Urothelium cell line (cell line): ENCODE results near the gene NECTIN4.
"Not testable (repeated sequence)": the region's sequence is repeated elsewhere in the genome, so short reads cannot be mapped to it uniquely, and the experiment has no call there.

Experiments used
- DNase-seq: peaks from one replicate; pipeline ENCODE4 v3.0.0; 2011; ENCODE audit warnings: low spot score, mixed read lengths
- FAIRE-seq: peaks from 2 replicates; lab custom pipeline; 2011; peaks lifted over from hg19 to GRCh38; lab: Jason Lieb, UNC

NECTIN4 gene

DNA sequence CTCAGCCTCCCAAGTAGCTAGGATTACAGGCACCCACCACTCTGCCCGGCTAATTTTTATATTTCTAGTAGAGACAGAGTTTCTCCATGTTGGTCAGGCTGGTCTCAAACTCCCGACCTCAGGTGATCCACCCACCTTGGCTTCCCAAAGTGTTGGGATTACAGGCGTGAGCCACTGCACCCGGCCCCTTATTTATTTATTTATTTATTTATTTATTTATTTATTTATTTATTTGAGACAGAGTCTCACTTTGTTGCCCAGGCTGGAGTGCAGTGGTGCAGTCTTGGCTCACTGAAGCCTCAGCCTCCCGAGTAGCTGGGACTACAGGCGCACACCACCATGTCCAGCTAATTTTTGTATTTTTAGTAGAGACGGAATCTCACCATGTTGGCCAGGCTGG lies 23.7 kb downstream of the NECTIN4 start:
- DNase-seq, FAIRE-seq: not testable (repeated sequence)

- DNase-seq, FAIRE-seq: not testable (repeated sequence)
Observed at GRCh38 chr1:161063936-161064335, 25.4 kb downstream of the NECTIN4 start.

- FAIRE-seq: no peak
- no peak for DNase-seq
Observed at GRCh38 chr1:161061419-161061818, 27.9 kb downstream of the NECTIN4 start.

GRCh38 chr1:161059293-161059692 lies 30.1 kb downstream of the NECTIN4 start:
- no peak for FAIRE-seq

DNA sequence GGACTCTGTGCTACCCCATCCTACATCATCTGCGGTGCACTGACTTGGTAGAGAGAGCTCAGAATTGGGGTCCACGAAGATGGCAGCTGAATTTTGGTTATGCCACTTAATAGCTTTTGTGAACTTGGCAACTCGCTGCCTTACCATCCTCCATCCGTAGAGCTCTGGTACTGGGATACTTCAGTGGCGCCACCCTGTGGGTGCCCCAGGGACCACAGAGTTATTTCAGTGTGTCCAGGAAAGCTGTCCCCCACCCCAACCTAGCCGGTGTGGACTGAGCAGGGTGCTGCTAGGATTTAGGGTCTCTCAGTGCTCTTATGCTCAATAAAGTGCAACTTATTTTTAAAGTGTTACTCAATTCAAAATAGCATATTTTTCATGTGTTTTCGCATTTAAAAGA lies 34.6 kb downstream of the NECTIN4 start:
- FAIRE-seq: no peak
- no peak for DNase-seq

More at GRCh38 chr1:161059293-161059692, 30.1 kb downstream of the NECTIN4 start:
- DNase-seq: no peak

DNA sequence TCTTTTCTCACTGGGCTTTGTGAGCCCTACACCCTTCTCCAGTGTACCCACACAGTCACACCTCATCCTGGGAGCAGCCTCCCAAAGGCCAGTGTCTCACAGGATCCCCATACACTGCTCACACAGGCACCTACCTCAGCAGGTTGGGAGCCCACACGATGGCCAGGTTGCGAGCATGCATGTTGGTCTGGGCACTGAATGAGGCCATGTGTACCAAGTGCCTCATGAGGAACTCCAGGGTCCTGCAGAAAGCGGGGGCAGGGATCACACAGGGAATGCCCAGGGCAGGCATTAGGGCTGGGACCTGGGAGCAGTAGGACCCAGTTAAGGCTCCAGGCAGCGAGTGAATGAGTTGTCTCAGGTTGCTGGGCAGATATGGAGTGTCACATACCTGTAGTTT lies 35.1 kb downstream of the NECTIN4 start:
- FAIRE-seq (no peak), DNase-seq (no peak)

- FAIRE-seq (no peak), DNase-seq (no peak)
Observed at GRCh38 chr1:161052899-161053298, 36.5 kb downstream of the NECTIN4 start.

DNA sequence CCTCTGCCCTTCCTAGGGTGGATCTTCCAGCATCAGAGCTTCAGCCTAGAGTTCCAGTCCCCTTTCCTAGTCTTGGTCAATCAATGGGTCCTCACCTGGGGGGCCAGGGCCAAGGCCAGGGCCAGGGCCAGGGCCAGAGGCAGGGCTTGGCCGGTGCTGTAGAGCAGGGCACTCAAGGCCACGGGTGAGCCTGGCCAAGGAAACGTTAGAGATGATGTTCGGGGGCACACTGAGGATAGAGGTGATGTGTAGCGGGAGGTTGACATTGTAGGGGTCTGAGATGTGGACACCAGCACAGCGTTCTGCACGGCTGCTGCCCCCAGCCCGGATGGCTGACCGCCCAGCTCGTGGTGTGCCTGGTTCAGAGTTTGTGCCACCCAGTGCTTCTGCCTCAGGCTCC lies 38.1 kb downstream of the NECTIN4 start:
- no peak for FAIRE-seq

DNA sequence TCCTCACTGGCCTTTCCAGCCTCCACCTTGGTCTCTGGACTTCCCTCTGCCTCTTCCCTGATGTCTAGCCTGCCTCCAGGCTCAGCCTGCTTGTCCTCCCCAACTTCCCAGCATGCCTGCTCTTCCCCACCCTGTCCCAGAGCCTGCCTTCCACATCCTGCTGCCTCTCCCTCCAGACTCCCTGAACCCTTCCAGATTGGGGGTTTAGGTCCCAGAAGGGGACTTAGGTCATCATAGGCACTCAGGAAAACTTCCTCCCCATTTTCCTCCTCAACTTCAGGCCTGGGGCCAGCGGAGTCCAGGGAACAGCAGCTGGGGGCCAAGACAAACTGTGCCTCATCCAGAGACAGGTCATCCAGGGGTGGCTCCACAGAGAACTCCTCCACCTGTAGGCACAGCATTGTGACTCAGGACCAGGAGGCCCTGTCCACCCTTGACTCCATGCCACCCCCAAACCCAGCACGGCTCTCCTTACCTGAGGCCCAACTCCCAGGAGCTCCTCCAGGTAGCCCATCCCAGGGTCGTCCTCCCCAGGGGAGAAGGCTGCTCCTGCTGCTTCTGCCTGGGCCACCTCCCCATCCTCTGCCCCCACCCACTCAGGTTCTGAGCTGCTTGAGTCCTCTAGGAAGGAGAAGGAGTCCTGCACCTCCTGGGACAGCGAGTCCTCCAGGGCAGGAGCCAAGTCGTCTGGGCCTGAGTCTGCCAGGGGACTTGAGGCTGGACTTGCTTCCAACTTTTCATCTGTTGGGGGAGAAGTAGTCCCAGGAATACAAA lies 40.2 kb downstream of the NECTIN4 start:
- no peak for DNase-seq
- no peak for FAIRE-seq

More for the DNA sequence above, 38.1 kb downstream of the NECTIN4 start:
- no peak for DNase-seq

GRCh38 chr1:161047436-161048420 lies 41.6 kb downstream of the NECTIN4 start:
- no peak for DNase-seq
- FAIRE-seq: no peak

DNA sequence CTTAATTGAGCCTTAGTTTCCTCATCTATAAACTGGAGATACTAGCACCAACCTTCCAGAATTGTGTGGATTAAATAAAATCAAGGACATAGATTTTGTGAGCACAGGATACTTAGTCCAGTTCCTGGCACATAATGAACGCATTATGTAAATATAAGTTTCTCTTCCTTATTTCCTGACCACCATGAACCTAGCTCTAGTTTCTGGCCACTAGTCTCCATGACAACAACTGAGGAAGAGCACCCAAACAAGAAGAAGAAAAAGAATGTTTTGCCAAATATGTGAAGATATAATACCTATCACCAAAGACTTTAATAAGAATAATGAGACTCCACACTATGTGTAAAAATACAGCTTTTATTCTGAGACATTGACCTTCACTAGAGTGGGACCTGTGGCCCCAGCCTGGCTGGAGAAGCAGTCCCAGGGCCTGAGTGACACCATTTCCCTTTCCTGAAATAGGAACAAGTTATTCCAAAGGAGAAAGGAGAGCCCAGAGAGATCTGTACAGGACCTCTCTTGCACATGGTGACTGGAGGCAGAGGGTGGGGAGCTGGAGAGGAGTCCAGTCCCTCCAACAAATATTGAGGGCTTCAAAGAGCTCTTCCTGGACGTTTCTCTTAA lies 42.6 kb downstream of the NECTIN4 start:
- FAIRE-seq: no peak
- no peak for DNase-seq

- FAIRE-seq: peak; percentile 94
Observed at GRCh38 chr1:161045736-161046604, 43.4 kb downstream of the NECTIN4 start, which contains the start of gene USF1. Gene USF1, minus strand, starts transcription at chr1:161045977. Its CDS starts 2,702 bp downstream, at chr1:161043275.

GRCh38 chr1:161044908-161045735 lies 44.2 kb downstream of the NECTIN4 start:
- DNase-seq (peak; percentile 55), FAIRE-seq (no peak)

More at GRCh38 chr1:161045736-161046604, 43.4 kb downstream of the NECTIN4 start, which contains the start of gene USF1:
- peak; percentile 94 for DNase-seq

DNA sequence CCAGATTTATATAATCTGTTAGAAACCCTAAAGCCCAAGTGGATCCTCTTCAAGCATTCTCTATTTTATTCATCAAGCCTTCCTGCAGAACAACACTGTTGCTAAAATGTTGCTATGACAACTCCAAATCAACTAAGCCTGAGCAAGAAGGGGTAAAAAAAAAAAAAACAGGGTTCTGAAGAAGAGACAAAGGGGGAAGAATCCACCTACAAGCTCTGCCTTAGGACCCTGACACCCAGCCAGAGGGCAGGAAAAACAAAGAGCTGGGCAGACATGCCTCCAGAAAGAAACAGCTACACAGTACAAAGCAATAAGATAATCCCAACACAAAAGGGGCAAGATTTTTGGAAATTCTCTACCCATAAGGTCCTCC lies 44.8 kb downstream of the NECTIN4 start:
- no peak for FAIRE-seq
- no peak for DNase-seq

DNA sequence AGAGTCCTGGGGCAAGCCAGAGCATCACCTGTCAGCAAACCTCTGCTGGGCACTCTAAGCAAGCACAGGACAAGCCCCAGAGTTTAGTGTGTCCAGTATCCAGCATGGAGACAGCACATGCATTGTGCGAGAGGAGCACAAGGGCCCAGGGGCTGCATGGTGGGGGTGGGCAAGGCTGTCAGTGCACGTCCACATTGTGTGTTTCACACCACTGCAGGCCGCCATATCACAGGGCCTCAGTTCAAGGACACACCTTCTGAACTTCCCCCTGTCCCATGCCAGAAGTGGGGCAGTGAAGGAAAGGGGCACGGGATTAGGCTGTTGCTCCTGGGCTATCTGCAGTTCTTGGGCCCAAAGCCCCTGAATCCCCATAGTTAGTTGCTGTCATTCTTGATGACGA lies 49.8 kb downstream of the NECTIN4 start:
- FAIRE-seq: no peak
- DNase-seq: no peak

DNA sequence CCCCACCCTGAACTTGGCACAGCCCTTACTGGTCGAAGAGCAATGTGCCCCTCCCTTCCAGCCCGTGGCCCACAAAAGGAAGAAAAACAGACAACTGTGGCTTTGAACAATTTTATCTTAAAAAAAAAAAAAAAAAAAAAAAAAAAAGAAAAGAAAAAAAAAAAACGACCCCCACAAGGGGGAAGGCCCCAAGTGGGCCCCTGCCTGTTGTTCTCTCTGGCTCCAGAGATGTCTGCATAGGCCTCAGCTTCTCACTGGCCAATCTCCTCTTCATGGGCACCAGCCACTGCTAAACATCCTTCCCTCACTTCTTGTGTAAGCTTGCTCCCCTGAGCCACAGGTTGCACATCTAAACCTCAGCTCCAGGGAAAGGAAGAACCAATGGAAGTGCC lies 50.2 kb downstream of the NECTIN4 start:
- no peak for DNase-seq
- FAIRE-seq: no peak

- FAIRE-seq (no peak), DNase-seq (peak; percentile 79)
Observed at GRCh38 chr1:161038523-161039153, 50.7 kb downstream of the NECTIN4 start, which contains the start of gene TSTD1. Gene TSTD1, minus strand, starts transcription at chr1:161038964. Its CDS starts 75 bp downstream, at chr1:161038889.

- FAIRE-seq (no peak), DNase-seq (no peak)
Observed at GRCh38 chr1:161037661-161038522, 51.5 kb downstream of the NECTIN4 start.
